Activated CD8-positive, alpha-beta memory T cell treated with anti-CD3 and anti-CD28 coated beads, Interleukin-2, amount 50 U/mL, for 48 hours (primary cell): ENCODE data around the gene CTU2.

ENCODE experiments used
- DNase-seq: peaks from one replicate; pipeline ENCODE4 v3.0.0-alpha.2; 2020

CTU2 gene

DNA sequence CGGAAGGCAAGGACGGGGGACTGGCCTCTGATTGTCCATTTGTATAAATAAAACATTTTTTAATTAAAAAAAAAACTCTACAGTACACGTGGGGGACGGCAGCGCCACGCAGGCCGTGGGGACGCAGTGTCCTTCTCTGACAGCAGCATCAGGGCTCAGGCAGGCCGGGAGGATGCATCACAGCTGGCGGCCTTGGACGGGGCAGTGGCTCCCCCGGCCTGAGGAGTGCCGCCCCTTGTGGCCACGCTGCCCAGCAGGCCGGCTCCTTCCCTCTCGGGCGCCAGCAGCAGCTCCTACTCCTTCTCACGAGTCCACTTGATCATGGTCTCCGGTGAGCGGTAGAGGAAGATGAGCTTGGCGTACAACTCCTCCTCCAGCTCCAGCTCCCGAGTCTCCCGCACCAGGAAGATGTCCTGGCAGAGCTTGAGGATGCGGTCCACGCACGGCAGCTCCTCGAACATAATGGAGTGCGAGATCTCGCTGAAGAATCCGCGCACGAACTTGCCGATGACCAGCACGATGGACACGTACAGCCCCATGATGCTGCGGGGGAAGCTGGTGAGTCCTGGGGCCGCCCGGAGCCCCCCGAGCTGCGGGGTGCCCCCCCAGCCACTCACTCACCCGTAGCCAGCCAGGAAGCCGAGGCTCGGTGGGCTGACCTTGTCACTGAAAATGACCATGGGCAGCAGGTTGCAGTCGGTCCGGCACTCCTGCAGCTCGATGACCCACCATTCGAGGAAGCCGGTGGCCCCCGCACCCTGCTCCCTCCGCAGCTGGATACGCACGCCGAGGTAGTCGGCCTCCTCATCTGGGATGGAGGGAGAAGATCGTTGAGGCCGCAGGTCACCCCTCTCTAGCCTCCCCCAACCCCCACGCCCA is 9.2 kb downstream of the CTU2 start:
- no peak for DNase-seq

DNA sequence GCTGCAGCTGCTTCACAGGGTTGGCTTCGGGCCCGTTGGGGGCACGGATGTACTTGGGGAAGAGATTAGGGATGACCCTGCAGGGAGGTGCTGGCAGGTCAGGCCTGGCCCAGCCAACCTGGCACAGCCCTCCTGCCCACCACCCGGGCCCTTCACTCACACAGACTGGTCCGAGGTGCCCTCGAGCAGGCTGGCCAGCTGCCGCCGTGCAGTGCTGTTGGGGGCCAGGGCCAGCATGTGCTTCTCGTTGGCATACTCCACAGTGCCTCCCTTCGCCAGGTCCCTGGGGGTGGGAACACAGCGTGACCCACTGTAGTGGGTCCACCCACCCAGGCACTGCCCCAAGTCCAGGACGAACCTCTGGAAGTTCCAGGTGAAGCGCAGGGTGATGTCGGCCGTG is 9.9 kb downstream of the CTU2 start:
- DNase-seq, result no peak

DNA sequence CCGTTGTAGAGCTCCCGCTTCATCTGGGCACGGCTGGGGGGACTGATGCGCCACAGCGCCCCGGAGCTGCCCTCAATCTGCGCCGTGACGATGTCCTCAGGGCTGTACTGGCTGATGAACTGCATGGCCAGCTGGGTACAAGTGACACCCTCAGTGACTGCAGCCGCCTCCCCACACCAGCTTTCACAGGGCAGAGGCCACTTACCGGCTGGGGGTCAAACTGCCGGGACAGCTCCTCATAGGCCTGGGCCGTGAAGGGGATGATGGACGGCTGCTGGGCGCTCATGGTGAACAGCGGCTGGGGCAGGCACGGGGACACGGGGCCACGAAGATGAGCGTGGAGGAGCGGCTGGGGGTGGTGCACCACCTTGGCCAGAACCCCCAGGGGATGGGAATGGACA is 10.3 kb downstream of the CTU2 start:
- DNase-seq, result no peak

DNA sequence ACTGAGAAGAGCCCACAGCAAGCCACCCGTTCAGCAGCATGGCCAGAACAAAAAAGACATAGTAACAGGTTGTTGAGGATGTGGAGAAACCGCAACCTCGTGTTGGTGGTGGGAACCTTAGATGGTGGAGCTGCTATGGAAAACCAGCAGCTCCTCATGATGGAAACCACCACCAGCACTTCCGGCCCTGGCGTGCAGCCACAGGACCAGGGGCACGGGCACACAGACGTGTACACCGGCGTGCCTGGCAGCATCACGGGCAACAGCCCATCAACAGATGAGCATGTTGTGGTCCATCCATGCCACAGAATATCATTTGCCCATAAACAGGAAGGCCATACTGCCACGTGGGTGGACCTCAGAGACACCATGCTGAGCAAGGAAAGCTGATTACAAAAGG is 11.9 kb downstream of the CTU2 start:
- no peak for DNase-seq

DNA sequence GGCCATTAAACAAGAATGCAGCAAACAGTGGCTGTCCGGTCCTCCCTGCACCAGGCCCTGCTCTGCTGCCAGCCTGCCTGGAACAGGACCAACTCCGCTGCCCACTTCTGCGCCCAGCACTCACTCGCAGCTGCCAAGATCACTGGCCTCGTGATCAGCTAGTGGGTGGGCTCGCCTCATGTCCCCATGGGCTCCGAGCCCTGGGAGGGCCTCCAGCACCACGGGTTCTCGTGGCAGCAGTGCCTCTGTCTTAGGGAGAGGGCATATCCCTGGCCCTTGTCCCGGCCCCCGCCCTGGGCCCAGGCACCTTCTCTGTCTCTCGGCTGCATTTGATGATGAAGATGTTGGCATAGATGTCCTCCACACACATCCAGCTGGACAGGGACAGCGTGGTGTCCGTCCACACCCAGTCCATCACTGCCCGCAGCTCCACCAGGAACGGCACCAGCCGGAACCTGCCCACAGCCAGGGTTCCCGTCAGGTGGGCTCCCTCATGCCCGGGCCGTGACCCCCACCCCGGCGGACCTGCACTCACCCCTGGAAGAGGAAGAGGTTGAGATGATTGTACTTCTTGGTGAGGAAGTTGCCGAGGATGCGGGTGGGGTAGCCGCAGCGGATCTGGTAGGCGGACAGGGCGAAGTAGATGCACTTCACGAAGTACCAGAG is 13.1 kb downstream of the CTU2 start:
- no peak for DNase-seq

DNA sequence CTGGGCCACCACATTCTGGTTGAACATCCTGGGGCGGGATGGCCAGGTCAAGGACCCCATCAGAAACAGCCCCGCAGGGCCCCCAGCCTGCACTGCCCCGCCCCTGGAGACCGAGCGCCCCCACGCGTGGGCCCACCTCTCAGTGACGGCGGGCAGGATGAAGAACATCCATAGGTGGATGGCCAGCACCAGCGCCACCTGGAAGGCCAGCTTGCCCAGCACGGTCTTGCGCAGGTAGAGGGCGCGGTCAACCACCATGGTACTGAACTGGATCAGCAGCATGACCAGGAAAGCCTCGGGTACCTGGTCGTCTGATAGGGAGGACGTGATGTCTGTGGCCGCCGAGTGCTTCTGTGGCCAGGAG is 13.6 kb downstream of the CTU2 start:
- DNase-seq, result no peak

DNA sequence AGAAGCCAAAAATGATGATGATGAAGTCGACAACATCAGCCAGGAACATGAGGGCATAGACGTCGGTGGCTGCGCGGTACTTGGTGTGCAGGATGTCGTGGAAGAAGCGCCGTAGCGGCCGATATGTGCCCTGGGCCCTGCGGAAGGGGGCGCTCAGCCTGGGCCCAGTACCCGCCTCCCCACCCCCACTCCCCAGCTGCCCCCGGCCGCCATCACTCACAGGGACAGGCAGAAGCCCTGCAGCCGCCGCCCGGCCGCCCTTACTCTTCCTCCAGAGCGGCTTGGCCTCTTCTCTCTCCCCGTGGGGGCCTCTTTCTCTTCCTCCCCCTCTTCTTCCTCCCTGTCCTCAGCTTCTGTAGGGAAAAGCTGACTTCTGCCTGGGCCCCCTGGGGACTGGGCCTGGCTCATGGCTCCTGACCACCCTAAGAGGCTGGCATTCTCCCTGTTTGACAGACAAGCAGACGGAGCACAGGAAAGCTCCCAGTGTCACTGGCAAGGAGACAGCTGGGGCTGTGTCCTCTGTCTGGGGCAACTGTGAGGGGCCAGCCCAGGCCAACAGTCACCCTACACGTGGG is 14.2 kb downstream of the CTU2 start:
- no peak for DNase-seq

DNA sequence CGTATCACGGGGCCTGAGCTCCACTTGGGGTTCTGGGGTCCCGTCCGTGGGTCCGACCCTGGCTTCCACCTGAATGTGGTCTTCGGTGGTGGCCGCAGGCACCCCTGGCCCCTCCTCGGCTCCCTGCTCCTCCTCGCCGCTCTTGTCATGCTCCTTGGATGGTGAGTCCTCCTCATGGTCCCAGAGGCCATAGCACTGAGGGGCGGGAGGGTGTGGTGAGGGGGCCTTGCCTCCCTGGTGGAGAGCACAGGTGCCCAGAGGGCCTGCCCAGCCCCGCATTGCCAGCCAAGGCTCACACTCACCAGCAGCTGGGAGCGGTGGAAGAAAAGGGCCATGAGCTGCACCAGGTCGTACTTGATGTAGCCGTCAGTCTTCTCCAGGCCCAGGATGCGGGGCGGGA is 14.9 kb downstream of the CTU2 start:
- DNase-seq, result no peak

DNA sequence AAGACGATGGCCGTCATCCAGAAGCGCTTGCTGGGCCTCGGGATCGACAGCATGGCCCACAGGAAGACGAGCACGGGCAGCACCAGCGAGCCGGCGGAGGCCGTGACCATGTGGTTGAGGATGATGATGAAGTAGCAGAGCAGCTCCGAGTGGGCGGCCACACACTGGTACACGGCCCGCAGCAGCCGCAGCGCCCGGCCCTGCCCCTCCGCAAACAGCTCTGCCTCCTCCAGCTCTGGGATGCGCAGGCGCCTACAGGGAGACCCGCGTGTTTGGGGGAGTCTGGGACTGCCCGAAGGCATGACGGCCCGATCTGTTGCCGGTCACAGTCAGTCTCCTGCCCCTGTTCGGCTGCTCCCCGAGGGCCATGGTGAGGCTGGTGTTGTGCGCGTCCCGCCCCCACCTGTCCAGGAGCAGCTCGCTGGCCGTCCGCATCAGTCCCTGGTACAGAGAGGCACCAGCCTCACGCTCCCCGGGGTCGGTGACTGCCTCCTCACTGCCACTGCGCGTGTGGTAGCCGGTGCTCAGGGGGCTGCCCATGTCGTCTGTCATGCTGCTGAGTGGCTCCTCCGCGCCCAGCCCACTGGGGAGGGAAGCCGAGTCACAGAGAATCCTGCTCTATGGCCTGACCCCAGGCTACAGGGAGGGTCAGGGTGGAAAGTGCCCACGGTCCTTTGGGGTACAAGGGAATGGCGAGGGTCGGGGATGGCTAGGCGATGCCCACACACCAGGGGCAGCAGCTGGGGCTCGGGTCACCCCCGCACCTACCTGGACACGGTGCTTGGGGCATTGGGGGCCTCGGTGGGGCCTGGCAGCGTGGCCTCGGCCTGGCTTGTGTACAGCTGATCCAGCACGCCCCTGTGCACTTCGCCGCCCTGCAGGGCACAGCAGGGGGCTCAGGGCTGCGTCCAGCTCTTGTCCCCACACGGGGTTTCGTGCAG is 15.8 kb downstream of the CTU2 start:
- no peak for DNase-seq

DNA sequence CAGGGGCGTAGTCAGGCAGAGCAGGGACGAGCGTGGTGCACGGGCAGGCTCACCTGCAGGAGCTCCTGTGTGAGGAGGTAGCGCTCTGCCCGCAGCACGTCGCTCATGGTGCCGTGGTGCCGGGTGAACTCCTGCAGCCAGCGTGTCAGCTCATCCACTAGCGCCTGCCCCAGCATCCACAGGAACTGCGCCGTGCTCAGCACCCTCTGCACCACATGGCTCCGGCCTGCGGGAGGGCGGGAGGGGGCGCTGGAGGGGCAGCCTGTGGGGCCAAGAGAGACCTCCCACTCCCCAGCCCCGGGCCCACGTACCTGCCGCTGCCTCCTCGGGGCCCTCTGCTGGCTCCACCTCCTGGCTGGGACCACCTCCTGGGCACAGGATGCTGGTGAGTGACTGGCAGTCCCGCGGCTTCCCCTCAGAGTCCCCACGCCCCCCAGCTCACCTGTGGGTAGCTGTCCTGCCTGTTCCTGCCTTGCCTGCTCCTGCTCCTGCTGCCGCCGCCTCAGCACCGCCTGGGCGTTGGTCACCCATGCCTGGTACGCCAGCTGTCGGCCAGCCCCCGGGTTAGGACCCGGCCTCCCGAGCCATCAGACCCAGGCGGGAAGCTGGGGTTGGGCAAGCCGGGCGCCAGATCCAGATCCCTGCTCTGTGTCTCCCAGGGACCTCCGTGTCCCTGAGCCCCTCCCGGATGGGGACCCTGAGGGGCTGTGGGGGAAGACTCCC is 16.6 kb downstream of the CTU2 start:
- no peak for DNase-seq

DNA sequence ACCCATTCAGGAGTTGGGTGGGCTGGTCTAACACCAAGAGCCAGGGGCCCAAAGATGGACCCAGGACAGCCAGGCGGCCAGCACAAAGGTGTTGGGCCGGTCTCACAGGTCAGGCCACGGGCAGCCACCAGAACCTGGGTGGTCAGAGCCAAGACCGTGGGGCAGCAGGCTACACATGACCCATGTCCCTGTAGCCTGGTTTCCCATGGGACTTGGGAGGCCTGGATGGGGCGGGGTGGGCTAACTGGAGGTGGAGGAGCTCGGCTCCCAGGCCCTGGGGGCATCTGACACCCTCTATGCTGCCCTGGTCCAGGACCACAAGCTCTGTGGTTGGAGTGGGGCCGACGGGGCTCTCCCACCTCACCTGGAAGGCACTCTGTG is 17.2 kb downstream of the CTU2 start:
- DNase-seq, result no peak

DNA sequence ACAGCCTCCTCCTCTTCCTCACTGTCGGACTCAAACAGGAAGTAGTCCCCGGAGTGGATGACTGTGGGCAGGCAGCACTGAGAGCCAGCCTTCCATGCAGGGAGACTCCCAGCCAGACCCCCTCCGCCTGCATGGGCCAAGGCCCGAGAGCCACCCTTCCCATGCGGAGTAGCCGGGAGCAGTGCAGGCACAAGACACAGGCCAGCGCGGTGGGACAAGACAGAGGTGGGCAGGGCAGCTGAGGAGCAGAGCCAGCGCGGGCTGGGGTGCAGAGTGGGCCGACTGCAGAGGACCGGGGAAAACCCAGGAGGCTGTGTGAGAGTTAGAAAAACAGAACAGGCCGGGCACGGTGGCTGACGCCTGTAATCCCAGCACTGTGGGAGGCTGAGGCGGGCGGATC is 17.6 kb downstream of the CTU2 start:
- no peak for DNase-seq

DNA sequence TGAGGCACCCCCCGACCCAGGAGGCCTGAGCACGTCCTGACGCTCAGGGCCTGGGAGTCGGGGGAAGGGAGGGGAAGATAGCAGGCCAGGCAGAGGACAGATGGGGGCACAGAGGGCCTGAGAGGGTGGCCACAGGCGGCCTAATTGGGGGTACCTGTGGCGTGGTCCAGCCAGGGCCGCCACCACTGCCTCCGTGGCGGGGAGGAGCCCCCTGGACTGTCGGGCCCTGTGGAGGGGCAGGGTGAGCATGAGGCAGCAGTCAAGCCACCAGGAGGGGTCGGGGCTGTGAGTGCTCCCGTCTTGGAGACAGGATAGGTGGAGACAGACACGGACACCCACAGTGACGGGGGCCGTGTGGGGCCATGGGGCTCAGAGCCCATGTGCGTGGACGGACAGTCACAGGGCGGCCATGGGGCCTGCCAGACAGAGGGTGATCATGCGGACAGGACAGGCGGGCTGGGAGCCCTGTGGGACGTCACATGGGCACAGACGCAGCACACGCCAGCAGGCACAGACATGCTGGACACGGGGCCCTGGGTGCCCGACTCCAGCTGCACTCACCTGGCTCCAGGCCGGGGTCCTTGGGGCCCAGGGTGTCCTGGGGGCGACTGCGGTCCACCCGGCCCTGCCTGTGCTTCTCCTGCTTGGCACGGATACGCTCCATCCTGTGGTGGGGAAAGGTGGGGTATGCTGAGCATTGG is 18.7 kb downstream of the CTU2 start:
- DNase-seq, result no peak

DNA sequence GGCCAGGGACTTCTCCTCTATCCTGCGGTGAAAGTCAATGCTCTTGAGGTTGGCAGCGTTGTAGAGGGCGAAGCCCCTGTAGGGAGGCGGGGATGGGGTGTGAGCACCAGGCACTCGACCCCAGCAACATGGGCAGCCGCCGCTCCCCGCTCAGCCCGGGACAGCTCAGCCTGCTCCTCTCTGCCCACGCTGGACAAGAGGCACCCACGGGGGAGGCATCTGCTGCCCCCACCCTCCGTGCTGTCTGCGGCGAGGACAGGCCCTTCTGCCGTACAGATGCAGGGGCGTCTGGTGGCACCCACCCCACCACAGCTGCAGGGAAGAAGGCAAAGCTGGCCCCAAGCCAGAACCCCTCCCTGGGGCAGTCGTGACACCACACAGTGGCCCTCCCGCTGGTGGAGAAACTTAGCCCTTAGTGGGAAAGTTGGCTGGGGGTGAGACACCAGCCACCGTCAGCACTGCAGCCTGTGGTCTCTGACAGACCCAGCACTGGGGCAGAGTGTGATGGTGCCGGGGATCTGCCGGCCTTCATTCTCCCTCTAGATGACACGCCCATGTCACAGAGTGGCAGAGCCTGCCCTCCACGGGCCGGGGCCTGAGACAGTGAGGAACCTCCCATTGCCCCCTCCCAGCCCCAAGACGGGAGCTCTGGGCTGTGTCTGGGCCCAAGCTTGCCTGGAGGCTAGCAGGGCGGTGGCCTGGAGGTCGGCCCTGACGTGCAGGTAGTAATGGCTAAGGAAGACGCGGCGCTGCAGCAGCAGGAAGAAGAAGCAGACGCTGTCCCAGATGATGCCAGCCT is 19.5 kb downstream of the CTU2 start:
- no peak for DNase-seq

DNA sequence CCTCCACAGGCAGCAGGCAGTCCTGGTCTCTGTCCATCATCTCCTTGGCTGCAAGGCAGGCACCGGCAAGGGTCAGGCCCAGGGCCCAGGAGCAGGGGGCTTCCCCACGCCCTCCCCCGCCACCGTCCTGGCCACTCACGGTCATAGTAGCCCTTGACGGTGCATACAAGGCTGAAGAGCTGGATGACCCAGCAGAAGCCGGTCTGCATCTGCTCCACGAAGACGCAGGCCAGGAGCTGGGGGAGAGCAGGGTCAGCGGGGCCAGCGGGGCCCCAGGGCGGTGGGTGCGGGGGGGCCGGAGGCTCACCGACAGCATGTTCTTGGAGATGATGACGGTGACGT is 20.1 kb downstream of the CTU2 start:
- no peak for DNase-seq

DNA sequence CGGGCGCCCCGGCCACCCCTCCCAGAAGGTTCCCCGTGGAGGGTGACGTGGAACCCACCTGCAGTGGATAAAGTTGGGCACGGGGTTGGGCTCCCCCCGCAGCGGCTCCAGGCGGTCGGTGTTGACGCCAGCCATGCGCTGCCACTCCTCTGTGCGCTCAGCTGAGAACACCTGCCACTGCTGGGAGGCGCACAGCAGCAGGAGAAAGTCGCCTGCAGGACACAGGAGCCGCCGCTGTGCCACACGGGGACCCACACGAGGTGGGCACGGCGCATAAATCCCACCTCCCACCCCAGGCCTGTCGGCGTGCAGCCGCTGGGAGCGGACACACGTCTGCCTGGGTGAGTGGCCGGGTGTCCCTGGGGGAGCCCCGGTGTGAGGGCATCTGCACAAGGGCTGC is 20.7 kb downstream of the CTU2 start:
- DNase-seq, result no peak

DNA sequence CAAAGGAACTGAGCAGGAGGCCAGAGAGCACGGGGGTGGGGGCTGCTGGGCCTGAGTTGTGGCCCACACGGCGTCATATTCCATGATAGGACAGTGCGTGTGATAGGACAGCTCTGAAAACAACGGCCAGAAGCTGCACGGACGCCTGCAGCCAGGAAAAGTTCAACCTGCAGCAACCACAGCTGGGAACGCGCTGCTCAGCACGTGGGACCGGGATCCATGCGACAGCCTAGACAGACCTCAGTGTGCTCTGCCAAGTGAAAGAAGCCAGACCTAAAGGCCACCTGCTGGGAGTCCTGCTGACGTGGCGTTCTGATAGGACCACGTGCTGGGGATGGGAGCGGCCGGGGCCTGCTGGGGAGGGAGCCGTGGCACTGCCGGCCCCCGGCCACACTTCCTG is 21.6 kb downstream of the CTU2 start:
- no peak for DNase-seq

DNA sequence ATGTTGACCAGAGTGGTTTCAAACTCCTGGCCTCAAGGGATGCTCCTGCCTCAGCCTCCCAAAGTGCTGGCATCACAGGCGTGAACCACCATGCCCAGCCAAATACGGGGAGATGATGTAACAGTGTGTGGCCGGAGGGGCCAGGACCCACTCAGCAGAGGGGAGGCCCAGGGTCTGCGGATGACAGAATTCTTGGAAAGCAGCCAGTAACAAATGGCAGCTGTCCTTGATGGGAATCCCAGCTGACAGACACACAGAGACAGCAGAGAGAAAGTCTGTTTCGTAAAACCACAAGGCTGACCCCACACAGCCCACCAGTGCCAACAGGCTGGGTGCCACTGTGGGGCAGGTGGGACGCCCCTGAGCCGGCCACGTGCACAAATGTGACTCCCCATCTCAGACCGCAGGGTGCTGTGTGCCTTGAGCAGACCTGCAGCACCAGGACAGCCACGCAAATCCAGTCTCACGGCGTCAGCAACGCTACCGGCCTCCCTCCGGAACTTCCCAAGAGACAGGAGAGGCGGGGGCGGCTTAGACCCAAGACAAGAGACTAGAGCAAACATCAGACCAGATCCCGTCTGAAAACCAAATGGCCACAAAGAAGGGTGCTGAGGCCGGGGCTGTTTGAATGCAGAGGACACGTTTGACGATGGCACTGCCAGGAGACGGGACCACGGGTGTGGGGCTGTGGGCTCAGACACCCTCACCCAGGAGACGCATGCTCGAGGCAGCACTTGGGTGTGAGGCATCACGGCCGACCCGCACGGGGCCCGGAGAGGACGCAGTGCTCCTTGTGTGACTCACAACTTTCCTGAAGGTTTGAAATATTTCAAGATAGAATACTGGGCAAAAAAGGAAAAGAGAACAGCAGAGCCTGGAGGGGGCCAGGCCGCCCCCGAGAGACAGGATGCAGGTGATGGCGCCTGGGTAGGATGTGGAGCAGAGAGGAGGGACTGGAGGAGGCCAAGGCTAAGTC is 24.6 kb downstream of the CTU2 start:
- no peak for DNase-seq

DNA sequence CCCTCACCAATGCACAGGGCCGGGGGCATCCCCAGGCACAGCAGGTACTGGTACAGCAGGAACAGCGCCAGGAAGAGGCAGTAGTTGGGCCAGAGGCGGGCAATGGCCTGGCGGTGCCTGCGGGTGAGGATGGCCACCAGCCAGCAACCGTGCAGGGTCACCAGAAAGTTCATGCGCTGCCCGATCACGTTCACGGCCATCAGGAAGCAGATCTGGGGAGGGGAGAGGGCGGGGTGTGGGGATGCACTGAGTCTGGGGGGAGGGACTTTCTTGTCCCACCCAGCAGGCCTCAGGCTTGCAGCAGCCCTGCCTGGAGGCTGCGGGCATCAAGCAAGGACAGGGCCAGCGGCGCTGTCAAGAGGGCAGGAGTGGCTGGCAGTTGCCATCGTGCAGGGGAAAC is 25.4 kb downstream of the CTU2 start:
- no peak for DNase-seq
